Fibroblast of skin of abdomen (primary cell): Measurements from ENCODE around the gene MARVELD3. TPM values are rescaled to one million over a fixed set of nuclear protein-coding genes. Genes with fewer than 3 reads are reported as not detected.
"Not testable (repeated sequence)": the region's sequence is repeated elsewhere in the genome, so short reads cannot be mapped to it uniquely, and the experiment has no call there.

Experiments
- DNase-seq: peaks from one replicate; pipeline ENCODE4 v3.0.0-alpha.2; 2013
- polyA plus RNA-seq, 2 experiments: library from polyadenylated mRNA; unstranded; fragments of 120-200 nt; gene quantifications; one replicate each; pipeline ENCODE4 v1.2.1, GENCODE V29; 2013; ENCODE audit not compliant: insufficient read length in 2 of 2

Gene MARVELD3
- 0.23 TPM for polyA plus RNA-seq (2013, experiment 1 of 2; ENCODE audit: insufficient read length)
- polyA plus RNA-seq (2013, experiment 2 of 2; ENCODE audit: insufficient read length) = 0.07 TPM

- DNase-seq = no peak
Measured at GRCh38 chr16:71626018-71626857, at the start of gene MARVELD3. Gene MARVELD3, plus strand, starts transcription at chr16:71626184. Its CDS starts 46 bp downstream, at chr16:71626230.

- no peak for DNase-seq
Measured at GRCh38 chr16:71576971-71577370, 49.0 kb upstream of the MARVELD3 start, which contains the start of gene TAT. Gene TAT, minus strand, starts transcription at chr16:71577092. Its CDS starts 677 bp downstream, at chr16:71576415.

- DNase-seq = not testable (repeated sequence)
Measured at GRCh38 chr16:71582553-71582848, 43.5 kb upstream of the MARVELD3 start.

GRCh38 chr16:71584543-71585317 is 41.3 kb upstream of the MARVELD3 start:
- no peak for DNase-seq

GRCh38 chr16:71585318-71585703 is 40.7 kb upstream of the MARVELD3 start:
- no peak for DNase-seq

GRCh38 chr16:71589334-71589733 is 36.6 kb upstream of the MARVELD3 start:
- DNase-seq = not testable (repeated sequence)

- not testable (repeated sequence) for DNase-seq
Measured at GRCh38 chr16:71590071-71590470, 35.9 kb upstream of the MARVELD3 start.

GRCh38 chr16:71590584-71590983 is 35.4 kb upstream of the MARVELD3 start:
- no peak for DNase-seq

GRCh38 chr16:71591917-71592316 is 34.1 kb upstream of the MARVELD3 start:
- DNase-seq = no peak

- DNase-seq = no peak
Measured at GRCh38 chr16:71593048-71593999, 32.7 kb upstream of the MARVELD3 start.

GRCh38 chr16:71594000-71594646 is 31.9 kb upstream of the MARVELD3 start:
- DNase-seq = no peak

GRCh38 chr16:71595340-71595826 is 30.6 kb upstream of the MARVELD3 start:
- DNase-seq = not testable (repeated sequence)

- not testable (repeated sequence) for DNase-seq
Measured at GRCh38 chr16:71598426-71598825, 27.6 kb upstream of the MARVELD3 start.

GRCh38 chr16:71600822-71601221 is 25.2 kb upstream of the MARVELD3 start:
- no peak for DNase-seq

GRCh38 chr16:71609066-71609465 is 16.9 kb upstream of the MARVELD3 start:
- DNase-seq = no peak

- DNase-seq = no peak
Measured at GRCh38 chr16:71610447-71610846, 15.5 kb upstream of the MARVELD3 start.

- DNase-seq = peak; percentile 43
Measured at GRCh38 chr16:71610936-71611871, 14.8 kb upstream of the MARVELD3 start.

GRCh38 chr16:71614956-71615355 is 11.0 kb upstream of the MARVELD3 start:
- not testable (repeated sequence) for DNase-seq

GRCh38 chr16:71618429-71618828 is 7.6 kb upstream of the MARVELD3 start:
- no peak for DNase-seq

GRCh38 chr16:71622088-71622487 is 3.9 kb upstream of the MARVELD3 start:
- DNase-seq = no peak
